Panc1 (cell line): ENCODE data around the gene PDCD4. TPM values are rescaled to one million over a fixed set of nuclear protein-coding genes. Genes with fewer than 3 reads are reported as not detected.

ENCODE experiments used
- ATAC-seq: fragments of 200-7000 bp; cut with Tn5 transposase; 2 replicates; pipeline ENCODE4 v1.9.1; 2020; ENCODE audit warnings: mild to moderate bottlenecking, moderate library complexity
- BruUV-seq: library from RNA; stranded (reverse); fragments of 400-500 nt; replicated peaks from 2 replicates; lab custom pipeline; 2021; lab: Mats Ljungman, UMichigan
- CTCF ChIA-PET: fragments of 300-600 bp; sonication (Branson Sonifier 250); formaldehyde crosslinking; loops from one replicate; lab custom pipeline; 2022; ENCODE audit warnings: antibody characterized with exemption; lab: Charles Lee
- POLR2A ChIA-PET: fragments of 300-600 bp; sonication (Branson Sonifier 250); formaldehyde crosslinking; loops from one replicate; lab custom pipeline; 2022; ENCODE audit warnings: antibody characterized with exemption; lab: Charles Lee
- DNase-seq: peaks from one replicate; pipeline ENCODE4 v3.0.0-alpha.2; 2010; ENCODE audit warnings: low read depth, low spot score
- H3K27ac ChIP-seq: 2 replicates; pipeline ENCODE4 v1.5.1; 2011; ENCODE audit warnings: mild to moderate bottlenecking, low read length, inconsistent platforms
- H3K27me3 ChIP-seq: fragments of 200-500 bp; sonication (Bioruptor generic); 2 replicates; pipeline ENCODE4 v1.6.0; 2014; ENCODE audit warnings: low read length, inconsistent platforms; ENCODE audit not compliant: control insufficient read depth, insufficient read depth
- H3K36me3 ChIP-seq: fragments of 200-500 bp; sonication (Bioruptor generic); 2 replicates; pipeline ENCODE4 v1.5.1; 2014; ENCODE audit warnings: inconsistent platforms, mild to moderate bottlenecking, low read length, moderate library complexity; ENCODE audit not compliant: control insufficient read depth, insufficient read depth
- H3K4me1 ChIP-seq: 2 replicates; pipeline ENCODE4 v1.5.1; 2011; ENCODE audit warnings: inconsistent platforms, mild to moderate bottlenecking, low read length, moderate library complexity; ENCODE audit not compliant: control insufficient read depth, insufficient read depth
- H3K4me3 ChIP-seq, 2 experiments: 2 replicates each; pipeline ENCODE4 v1.5.1; 2011 to 2012; ENCODE audit warnings: low read depth in 2 of 2, low read length in 2 of 2, mild to moderate bottlenecking in 2 of 2, inconsistent platforms in 1 of 2, moderate library complexity in 1 of 2
- H3K9me3 ChIP-seq: fragments of 200-500 bp; sonication (Bioruptor generic); 2 replicates; pipeline ENCODE4 v1.5.1; 2014; ENCODE audit warnings: low read depth, mild to moderate bottlenecking, inconsistent platforms, low read length, moderate library complexity; ENCODE audit not compliant: control insufficient read depth, insufficient read depth
- CTCF ChIP-seq: fragments of 450-650 bp; IDR thresholded peaks from 2 replicates; pipeline ENCODE4 v1.5.1; 2017; ENCODE audit warnings: mild to moderate bottlenecking
- POLR2AphosphoS5 ChIP-seq: IDR thresholded peaks from 2 replicates; pipeline ENCODE4 v1.6.1; 2012; ENCODE audit warnings: mild to moderate bottlenecking, low read depth, low read length, moderate library complexity
- REST ChIP-seq, 2 experiments: IDR thresholded peaks; 2 replicates each; pipeline ENCODE4 v1.6.1; 2011 to 2012; ENCODE audit warnings: low read depth in 2 of 2, control low read depth in 1 of 2, low read length in 1 of 2, mild to moderate bottlenecking in 1 of 2, moderate library complexity in 1 of 2; ENCODE audit not compliant: insufficient read depth in 1 of 2
- SIN3A ChIP-seq: IDR thresholded peaks from 2 replicates; pipeline ENCODE4 v1.6.1; 2012; ENCODE audit warnings: low read depth, mild to moderate bottlenecking, low read length, moderate library complexity, borderline replicate concordance; ENCODE audit not compliant: insufficient read depth
- TCF7L2 ChIP-seq: IDR thresholded peaks from 2 replicates; pipeline ENCODE4 v1.6.1; 2011; ENCODE audit warnings: mild to moderate bottlenecking, low read depth, low read length, inconsistent platforms
- in situ Hi-C: cut with HindIII; loops from 2 replicates; pipeline ENCODE4 v1.10.0; 2016; ENCODE audit warnings: low sequenced_read_pairs, low pct_unique_long_range_greater_than_20kb
- intact Hi-C: fragments of 100-400 bp; cut with micrococcal nuclease; formaldehyde crosslinking; loops from one replicate; pipeline ENCODE4 v1.10.0; 2022; ENCODE audit not compliant: unreplicated experiment
- total RNA-seq: library from RNA; stranded (reverse); gene quantifications from one replicate; pipeline ENCODE4 v1.2.1, GENCODE V29; 2021; ENCODE audit not compliant: unreplicated experiment

Gene PDCD4
- total RNA-seq, 1 experiment from 2014 or later = 33.6 TPM

DNA sequence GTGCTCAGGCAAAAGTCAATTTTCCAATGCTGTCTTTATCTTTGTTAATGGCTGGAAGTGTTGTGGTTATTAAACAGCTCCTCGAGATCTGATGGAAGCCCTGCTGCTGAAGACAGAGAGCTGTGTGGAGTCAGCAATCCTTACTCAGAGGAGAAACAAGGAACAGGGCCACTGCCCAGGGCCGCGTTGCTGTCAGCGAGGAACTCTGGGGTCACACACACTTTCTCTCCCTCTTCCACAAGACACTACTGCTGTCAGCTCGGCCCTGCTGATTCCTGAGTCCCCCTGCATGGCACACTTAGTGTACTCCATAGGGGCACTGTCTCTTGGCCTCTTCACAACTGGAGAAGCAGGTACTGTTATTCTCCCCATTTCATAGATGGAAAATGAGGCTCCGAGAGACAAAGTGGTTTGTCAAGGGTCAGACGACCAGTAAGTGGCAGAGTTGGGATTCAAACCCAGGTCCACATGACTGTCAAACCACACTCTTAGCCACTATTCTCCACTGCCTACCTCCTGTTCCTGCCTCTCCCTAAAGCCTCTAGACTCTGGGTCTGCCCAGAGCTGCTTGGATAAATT is 29.3 kb upstream of the PDCD4 start:
- no peaks in the 10 kb centered on the region for H3K4me1 ChIP-seq
- H3K36me3 ChIP-seq = no peaks in the 10 kb centered on the region
- CTCF ChIA-PET = no interaction called here
- no peak for TF ChIP-seq TCF7L2
- no peak for TF ChIP-seq POLR2AphosphoS5
- no peak for TF ChIP-seq SIN3A
- TF ChIP-seq CTCF = no peak
- TF ChIP-seq REST (IDR thresholded peaks at IDR 0.05; ENCODE audit: insufficient read depth in 1 of 2, low read depth in 2 of 2, low read length in 1 of 2) = no peak
- DNase-seq = no peak
- POLR2A ChIA-PET = no interaction called here
- H3K9me3 ChIP-seq = no peaks in the 10 kb centered on the region
- intact Hi-C loops (no loop called here), in situ Hi-C loops (no loop called here)
- H3K4me3 ChIP-seq = no peak overlapping the region
- ATAC-seq = 0 out of 2 replicates have a peak, but pooled peaks have one; percentile 14
- BruUV-seq = no TSS peak
- H3K27ac ChIP-seq = no peak overlapping the region
- H3K27me3 ChIP-seq = no peaks in the 10 kb centered on the region

GRCh38 chr10:110843031-110843430 is 28.7 kb upstream of the PDCD4 start:
- DNase-seq = no peak
- intact Hi-C loops (no loop called here), in situ Hi-C loops (no loop called here)
- Histone ChIP-seq H3K27me3 (no peaks in the 10 kb centered on the region), H3K4me3 (no peak overlapping the region), H3K36me3 (no peaks in the 10 kb centered on the region), H3K4me1 (no peaks in the 10 kb centered on the region), H3K9me3 (no peaks in the 10 kb centered on the region), H3K27ac (no peak overlapping the region)
- ATAC-seq = no peak
- POLR2A ChIA-PET = interaction anchor here (0.6 kb wide), 1 partner anchor 216 kb away, joined by 3 read pairs; no protein-coding TSS in a partner anchor
- CTCF ChIA-PET = interaction anchor here (0.6 kb wide), 1 partner anchor 14 kb away, joined by 3 read pairs; no protein-coding TSS in a partner anchor
- BruUV-seq = no TSS peak
- TF ChIP-seq POLR2AphosphoS5 (no peak), CTCF (no peak), SIN3A (no peak), REST (IDR thresholded peaks at IDR 0.05; ENCODE audit: insufficient read depth in 1 of 2, low read depth in 2 of 2, low read length in 1 of 2) (no peak), TCF7L2 (no peak)
